Fibroblast of skin of left biceps (primary cell): Measurements from ENCODE around the gene ZNRD2.
A peak's percentile ranks its signal among the peaks of the same experiment; 100 is the strongest.

Experiments
- DNase-seq, 2 experiments: peaks; one replicate each; pipeline ENCODE4 v3.0.0-alpha.2; 2013; ENCODE audit warnings: low read depth in 2 of 2

The ZNRD2 gene

GRCh38 chr11:65610404-65610803 lies 40.1 kb downstream of the ZNRD2 start:
- DNase-seq = no peak

GRCh38 chr11:65611028-65611757 lies 40.9 kb downstream of the ZNRD2 start:
- DNase-seq = no peak

GRCh38 chr11:65611758-65612603 lies 41.7 kb downstream of the ZNRD2 start:
- DNase-seq = no peak

GRCh38 chr11:65612691-65613090 lies 42.4 kb downstream of the ZNRD2 start:
- no peak for DNase-seq

GRCh38 chr11:65613091-65613928 lies 43.0 kb downstream of the ZNRD2 start:
- DNase-seq = no peak

- peak; percentile 100 for DNase-seq
Observed at GRCh38 chr11:65615229-65615949, 45.1 kb downstream of the ZNRD2 start, which contains the start of gene PCNX3. Gene PCNX3, plus strand, starts transcription at chr11:65615776. Its CDS starts 536 bp downstream, at chr11:65616312.

- DNase-seq = no peak
Observed at GRCh38 chr11:65615950-65616574, 45.8 kb downstream of the ZNRD2 start.

GRCh38 chr11:65616575-65617001 lies 46.3 kb downstream of the ZNRD2 start:
- DNase-seq = no peak

GRCh38 chr11:65617136-65617850 lies 47.0 kb downstream of the ZNRD2 start:
- DNase-seq = no peak

- DNase-seq = no peak
Observed at GRCh38 chr11:65617990-65618751, 47.9 kb downstream of the ZNRD2 start.

GRCh38 chr11:65618763-65619162 lies 48.5 kb downstream of the ZNRD2 start:
- no peak for DNase-seq

GRCh38 chr11:65619281-65619928 lies 49.1 kb downstream of the ZNRD2 start:
- DNase-seq = no peak

- DNase-seq = no peak
Observed at GRCh38 chr11:65620666-65621065, 50.4 kb downstream of the ZNRD2 start.

- DNase-seq = no peak
Observed at GRCh38 chr11:65621460-65621859, 51.2 kb downstream of the ZNRD2 start.
